HG03039 (cell line): ENCODE measurements around the gene SIK3.

Experiments used
- ATAC-seq: cut with Tn5 transposase; IDR thresholded peaks from one replicate; pipeline ENCODE4 v1.9.1; 2021; ENCODE audit warnings: mild to moderate bottlenecking, moderate library complexity; ENCODE audit not compliant: unreplicated experiment

SIK3 gene

DNA sequence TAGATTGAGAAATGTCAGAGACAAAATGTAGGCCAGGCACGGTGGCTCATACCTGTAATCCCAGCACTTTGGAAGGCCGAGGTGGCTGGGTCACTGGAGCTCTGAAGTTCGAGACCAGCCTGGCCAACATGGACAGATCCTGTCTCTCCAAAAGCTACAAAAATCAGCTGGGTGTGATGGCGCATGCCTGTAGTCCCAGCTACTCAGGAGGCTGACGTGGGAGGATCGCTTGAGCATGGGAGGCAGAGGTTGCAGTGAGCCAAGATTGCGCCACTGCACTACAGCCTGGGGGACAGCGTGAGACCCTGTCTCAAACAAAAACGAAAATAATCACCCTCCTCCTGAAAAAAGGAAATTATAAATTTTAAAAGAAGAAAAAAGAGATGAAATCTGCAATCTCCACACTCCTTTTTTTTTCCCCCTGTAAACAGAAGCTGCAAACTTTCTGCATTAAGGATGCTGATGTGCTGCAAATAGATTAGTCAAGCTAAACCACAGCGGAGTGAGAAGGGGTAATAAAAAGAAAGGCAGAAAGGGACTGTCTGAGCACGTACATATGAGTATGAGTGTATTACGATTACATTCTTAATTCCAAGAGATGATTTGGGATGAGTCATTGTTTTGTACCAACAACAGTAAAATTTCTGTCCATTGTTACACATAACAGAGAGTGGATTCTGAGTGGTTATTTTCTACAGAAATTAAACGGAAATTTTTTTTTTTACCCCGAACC lies 87.3 kb downstream of the SIK3 start:
- ATAC-seq = no peak

DNA sequence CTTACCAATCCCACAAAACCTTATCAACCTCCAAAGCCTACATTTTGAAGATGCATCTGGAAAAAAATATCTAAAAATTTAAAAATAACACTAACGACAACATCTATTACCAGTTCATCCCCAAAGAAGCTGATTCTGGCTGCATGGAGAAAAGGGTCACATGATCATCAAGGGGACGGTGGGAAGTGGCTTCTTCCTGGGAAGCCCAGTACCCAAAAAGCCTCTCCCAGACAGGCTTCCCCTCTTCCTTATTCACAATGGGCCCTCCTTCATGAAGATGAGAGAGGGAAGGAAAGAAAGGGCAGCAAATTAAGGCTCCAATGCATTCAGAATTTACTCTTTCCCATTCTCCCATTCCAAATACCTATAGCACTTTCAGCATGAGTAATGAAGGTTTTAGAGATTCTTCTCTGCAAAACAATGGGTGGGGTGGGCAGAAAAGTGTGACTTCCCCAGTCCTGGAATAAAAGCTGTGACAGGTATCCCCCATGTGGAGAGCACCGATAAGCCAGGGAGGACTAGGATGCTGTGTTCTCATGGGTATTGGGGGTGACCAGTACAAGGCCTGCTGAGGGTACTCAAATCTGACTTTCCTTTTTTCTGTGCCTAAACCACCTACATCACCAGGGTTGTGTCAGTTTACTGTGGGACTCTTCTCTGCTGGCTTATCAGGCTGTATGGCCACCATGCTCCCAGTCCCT lies 88.2 kb downstream of the SIK3 start:
- no peak for ATAC-seq

DNA sequence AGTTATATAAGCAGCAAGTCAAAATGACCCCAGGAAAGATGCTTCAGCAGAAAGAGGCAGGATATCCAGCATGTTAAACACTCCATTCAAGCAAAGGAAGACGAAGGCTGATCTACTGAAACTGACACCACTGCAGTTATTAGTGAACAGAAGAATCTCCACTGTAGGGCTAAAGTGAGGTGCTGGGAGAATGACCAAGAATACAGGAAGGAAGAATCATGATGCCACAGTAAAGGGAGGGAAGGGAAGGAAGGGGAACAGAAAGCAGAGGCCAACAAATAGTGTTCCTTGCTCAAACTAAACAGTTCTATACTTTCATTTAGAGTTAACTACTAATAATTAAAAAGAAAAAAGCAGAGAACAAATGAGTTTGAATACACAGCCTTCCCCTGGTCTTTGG lies 92.5 kb downstream of the SIK3 start:
- ATAC-seq = no peak

DNA sequence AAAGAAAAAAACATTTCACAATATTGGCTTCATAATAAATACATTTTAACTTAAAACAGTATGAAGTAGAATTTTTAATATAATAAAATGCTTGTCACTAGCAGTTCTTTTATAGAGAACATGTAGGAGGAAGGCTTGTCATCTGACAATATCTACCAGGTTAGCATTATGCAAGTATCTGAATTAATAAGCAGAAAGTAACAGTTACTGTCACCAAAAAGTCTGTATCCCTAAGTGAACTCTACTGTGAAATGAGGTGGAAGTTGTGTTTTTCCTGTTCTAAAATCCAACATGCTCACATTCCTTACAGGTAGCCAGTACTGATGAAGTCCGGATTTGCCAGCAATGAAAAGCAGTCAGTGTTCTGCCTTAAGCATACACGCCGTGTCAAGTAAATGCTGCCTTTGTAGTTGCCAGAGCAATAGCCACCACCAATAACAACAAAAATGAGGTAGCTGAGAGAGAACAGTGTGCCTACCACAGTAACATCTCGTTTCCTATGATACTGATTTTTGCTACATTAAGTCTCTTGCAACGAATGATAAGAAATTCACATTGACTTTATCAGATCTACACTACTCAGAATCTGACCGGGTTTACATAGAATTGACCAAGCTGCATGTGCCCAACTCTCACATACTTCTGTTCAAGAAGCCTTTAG lies 95.5 kb downstream of the SIK3 start:
- no peak for ATAC-seq

DNA sequence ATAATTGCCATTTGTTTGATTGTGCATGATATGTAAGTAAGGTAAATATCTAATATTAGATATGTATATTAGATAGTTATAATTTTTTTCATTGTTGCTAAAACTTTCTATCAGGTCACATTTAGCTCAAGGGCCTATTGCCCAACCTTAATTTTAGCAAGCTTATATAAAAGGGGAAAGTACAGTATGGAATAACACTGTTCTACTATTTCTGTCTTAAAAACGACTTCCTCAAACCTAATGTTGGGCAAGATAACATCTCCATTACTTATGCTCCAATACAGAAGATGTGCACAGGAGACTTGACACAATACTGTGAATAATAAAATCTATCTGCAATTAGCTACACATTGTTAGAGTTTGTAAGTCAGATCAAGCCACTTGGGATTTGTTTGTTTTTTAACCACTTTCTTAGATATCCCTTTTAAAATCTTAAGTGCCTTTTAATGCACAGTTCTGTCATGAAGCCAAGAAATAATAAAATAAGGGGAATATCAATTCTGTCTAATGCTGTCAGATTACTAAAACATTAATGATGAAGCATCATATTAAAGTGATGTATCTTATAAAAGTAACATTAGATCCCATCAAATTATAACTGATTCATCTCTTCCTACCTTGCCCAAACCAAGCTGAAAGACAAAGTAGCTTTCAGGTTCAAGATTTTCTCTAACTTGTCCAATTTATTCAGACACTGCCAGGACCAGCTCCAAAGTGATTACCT lies 98.1 kb downstream of the SIK3 start:
- no peak for ATAC-seq

- no peak for ATAC-seq
Observed at GRCh38 chr11:116997071-116997470, 101.2 kb downstream of the SIK3 start.

DNA sequence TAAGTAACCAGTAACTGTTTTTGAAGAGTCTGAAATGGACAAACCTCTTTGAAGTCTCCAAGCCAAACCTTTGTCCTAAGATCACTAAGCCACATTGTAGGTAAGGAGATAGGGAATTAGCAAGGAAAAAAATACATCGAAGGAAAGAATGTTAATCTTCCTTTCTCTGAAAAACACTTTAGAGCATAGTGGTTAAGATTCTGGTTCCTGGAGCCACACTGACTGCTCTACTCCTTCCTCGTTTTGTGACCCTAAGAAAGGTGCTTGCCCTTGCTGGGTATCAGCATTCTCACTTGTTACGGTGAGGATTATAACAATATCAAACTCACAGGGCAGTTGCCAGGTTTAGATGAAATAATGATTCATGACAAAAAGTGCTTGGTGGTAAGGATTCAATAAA lies 104.0 kb downstream of the SIK3 start:
- ATAC-seq = no peak

GRCh38 chr11:116993599-116993998 lies 104.6 kb downstream of the SIK3 start:
- ATAC-seq = no peak

- ATAC-seq = no peak
Observed at GRCh38 chr11:116991491-116991890, 106.7 kb downstream of the SIK3 start.

DNA sequence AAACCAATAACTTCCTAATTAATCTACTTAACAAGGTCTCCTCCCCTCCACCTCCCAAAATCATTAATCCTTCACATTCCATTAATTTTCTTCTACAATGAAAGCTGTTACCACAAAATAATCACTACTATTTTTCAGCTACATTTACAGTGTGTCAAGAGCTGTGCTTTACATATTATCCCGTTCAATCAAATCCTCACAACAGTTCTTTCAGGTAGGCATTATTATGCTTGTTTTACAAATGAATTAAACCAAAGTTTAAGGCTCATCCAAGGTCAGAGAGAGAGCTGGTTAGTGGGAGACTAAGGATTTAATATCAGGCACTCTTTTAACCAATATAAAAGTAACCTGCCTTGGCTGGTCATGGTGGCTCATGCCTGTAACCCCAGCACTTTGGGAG lies 107.4 kb downstream of the SIK3 start:
- ATAC-seq = no peak

GRCh38 chr11:116990061-116990473 lies 108.2 kb downstream of the SIK3 start:
- no peak for ATAC-seq

DNA sequence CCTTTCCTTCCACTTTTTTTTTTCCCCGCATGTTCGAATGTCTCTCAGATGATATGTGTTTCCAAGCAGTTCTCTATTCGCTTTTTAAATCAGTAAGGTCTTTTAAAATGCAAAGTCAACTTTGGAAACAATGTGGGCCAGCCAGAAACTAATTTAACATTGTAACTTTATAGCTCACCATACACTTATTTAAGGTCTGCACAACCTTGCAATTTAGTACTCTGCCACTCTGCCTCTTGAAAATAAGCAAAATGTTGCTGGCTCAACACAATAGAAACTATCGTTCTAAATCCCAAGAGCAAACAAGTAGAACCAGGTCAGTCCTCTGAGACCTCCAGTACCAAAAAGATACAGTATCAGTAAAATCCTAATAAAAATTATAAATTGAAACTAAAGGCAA lies 109.0 kb downstream of the SIK3 start:
- no peak for ATAC-seq

DNA sequence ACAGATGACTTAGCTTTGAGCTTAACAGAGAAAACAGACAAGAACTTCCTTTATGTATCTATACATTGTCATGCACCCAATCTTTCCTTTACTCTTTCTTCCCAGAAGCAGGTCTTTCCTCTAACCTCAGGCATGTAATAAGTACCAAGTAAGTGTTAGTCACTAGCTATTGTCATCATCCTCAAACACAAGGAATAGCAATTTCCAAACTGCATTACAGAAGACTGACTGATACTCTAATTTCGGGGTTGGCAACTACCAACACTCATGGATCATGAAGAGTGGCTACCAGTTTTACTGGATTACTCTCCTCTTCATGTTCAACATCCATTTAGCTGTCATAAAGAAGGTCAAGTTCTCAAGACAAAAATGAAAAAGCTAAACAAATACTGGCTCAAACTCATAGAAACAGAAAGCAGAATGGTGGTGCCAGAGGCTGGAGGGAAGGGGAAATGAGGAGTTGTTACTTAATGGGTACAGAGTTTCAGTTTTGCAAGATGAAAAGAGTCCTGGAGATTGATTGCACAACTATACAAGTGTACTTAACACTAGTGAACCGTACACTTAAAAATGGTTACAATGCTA lies 111.6 kb downstream of the SIK3 start:
- no peak for ATAC-seq

DNA sequence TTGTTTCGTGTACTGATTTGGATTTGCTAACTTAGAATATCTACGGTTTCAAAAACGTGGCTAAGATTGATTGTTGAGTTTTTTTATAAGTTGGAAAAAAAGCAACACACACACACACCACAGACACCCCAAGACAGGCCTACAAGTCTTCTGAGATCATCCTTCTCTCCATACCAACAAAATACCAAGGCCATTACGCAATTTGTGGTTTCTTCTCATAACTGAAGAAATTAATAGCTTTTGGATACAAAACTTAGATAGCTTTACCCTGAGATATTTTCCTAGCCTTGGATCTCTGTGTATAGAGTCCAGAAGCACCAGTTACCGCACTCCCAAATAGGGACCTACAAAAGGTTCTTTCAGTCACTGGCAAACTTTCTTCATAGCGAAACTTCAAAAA lies 113.6 kb downstream of the SIK3 start:
- no peak for ATAC-seq

GRCh38 chr11:116984186-116984585 lies 114.0 kb downstream of the SIK3 start:
- ATAC-seq = no peak

GRCh38 chr11:116981266-116981885 lies 116.9 kb downstream of the SIK3 start:
- ATAC-seq = no peak

DNA sequence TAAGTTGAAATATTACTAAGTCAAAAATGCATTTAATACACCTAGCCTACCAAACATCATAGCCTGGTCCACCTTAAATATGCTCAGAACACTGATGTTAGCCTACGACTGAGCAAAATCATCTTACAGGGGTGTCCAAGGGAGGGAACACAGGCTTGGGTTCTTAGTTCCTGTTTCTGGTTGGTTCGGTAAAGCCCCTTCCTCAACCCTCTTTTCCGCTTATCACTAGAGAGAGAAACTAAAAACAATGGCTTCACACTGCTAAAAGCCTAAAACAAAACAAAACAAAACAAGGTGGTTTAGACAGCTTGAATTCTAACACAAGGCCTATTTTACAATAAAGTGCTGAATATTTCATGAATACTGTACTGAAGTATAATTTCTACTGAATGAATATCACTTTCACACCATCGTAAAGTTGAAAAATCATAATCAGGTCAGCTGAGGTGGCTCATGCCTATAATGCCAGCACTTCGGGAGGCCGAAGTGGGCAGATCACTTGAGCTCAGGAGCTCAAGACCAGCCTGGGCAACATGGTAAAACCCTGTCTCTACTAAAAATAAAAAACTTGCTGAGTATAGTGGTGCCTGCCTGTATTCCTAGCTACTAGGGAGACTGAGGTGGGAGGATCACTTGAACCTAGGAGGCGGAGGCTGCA lies 118.0 kb downstream of the SIK3 start:
- ATAC-seq = peak; percentile 81

- no peak for ATAC-seq
Observed at GRCh38 chr11:116976941-116977570, 121.2 kb downstream of the SIK3 start.

GRCh38 chr11:116975661-116976060 lies 122.6 kb downstream of the SIK3 start:
- no peak for ATAC-seq

- no peak for ATAC-seq
Observed at GRCh38 chr11:116973270-116973669, 125.0 kb downstream of the SIK3 start.
